ENCODE data around the gene MATN4. TPM values are rescaled to one million over a fixed set of nuclear protein-coding genes. Genes with fewer than 3 reads are reported as not detected.

The MATN4 gene
- total RNA-seq: 0.33 TPM in 1 of 2 replicates, not detected in the other

GRCh38 chr20:45308117-45308778 is at the start of gene MATN4:
MATN4 (minus strand) TSS chr20:45308299; CDS start chr20:45305582, 2,717 bp downstream.

GRCh38 chr20:45347936-45348778 is 40.1 kb upstream of the MATN4 start, which contains the start of gene SDC4:
SDC4 (minus strand) TSS chr20:45348424; CDS start chr20:45348384, 40 bp downstream.

GRCh38 chr20:45306431-45306982 is 1.6 kb downstream of the MATN4 start, which contains the start of gene RBPJL:
RBPJL (plus strand) TSS chr20:45306840; CDS start chr20:45306923, 83 bp downstream.

GRCh38 chr20:45254383-45255262 is 53.5 kb downstream of the MATN4 start, which contains the start of gene SLPI:
SLPI (minus strand) TSS chr20:45254564; CDS start chr20:45254543, 21 bp downstream.

Other genes with a start within 250 kb of the MATN4 start
- 0.29 and 2.5 TPM in 2 replicates for gene KCNS1, start 207.2 kb downstream of the MATN4 start, total RNA-seq
- not detected in 2 replicates for gene WFDC5, start 193.1 kb downstream of the MATN4 start, total RNA-seq
- gene WFDC12, start 183.8 kb downstream of the MATN4 start, total RNA-seq: not detected in 2 replicates
- not detected in 2 replicates for gene PI3, start 133.4 kb downstream of the MATN4 start, total RNA-seq
- gene SEMG1, start 101.3 kb downstream of the MATN4 start, total RNA-seq: not detected in 2 replicates
- gene SEMG2, start 86.9 kb downstream of the MATN4 start, total RNA-seq: not detected in 2 replicates
- 0.33 TPM in 1 of 2 replicates, not detected in the other for gene SLPI, start 53.7 kb downstream of the MATN4 start, total RNA-seq
- gene RBPJL, start 1.5 kb downstream of the MATN4 start, total RNA-seq: not detected in 2 replicates
- 113 and 219 TPM in 2 replicates for gene SDC4, start 40.1 kb upstream of the MATN4 start, total RNA-seq
- 22.5 and 28.9 TPM in 2 replicates for gene SYS1, start 54.9 kb upstream of the MATN4 start, total RNA-seq
- gene TP53TG5, start 70.0 kb upstream of the MATN4 start, total RNA-seq: 0.50 TPM in 1 of 2 replicates, not detected in the other
- 2.6 and 3.9 TPM in 2 replicates for gene DBNDD2, start 100.0 kb upstream of the MATN4 start, total RNA-seq
- 26.5 and 56.1 TPM in 2 replicates for gene PIGT, start 107.8 kb upstream of the MATN4 start, total RNA-seq
- gene WFDC2, start 161.5 kb upstream of the MATN4 start, total RNA-seq: not detected in 2 replicates
- gene SPINT3, start 207.3 kb upstream of the MATN4 start, total RNA-seq: not detected in 2 replicates
- gene WFDC6, start 231.2 kb upstream of the MATN4 start, total RNA-seq: not detected in 2 replicates
- gene EPPIN, start 239.1 kb upstream of the MATN4 start, total RNA-seq: not detected in 2 replicates

Data from smooth muscle cell of trachea (primary cell).